ENCODE data around the gene NUF2. TPM values are rescaled to one million over a fixed set of nuclear protein-coding genes. Genes with fewer than 3 reads are reported as not detected.

NUF2 gene
- polyA plus RNA-seq, 2 of the 4 experiments (the other 2 are of a cell fraction): 28.5 to 38.5 TPM

GRCh38 chr1:163347106-163347505 lies 25.4 kb downstream of the NUF2 start:
- H3K4me2 ChIP-seq: no peak overlapping the region
- ATAC-seq (no peak), FAIRE-seq (no peak), DNase-seq (ENCODE audit: low read depth in 1 of 2, low spot score in 1 of 2) (no peak)
- H3K9me3 ChIP-seq: no peaks in the 10 kb centered on the region
- H3K4me1 ChIP-seq: no peaks in the 10 kb centered on the region
- CTCF ChIA-PET: no interaction called here
- POLR2A ChIA-PET: no interaction called here
- H3K27ac ChIP-seq: no peak overlapping the region
- H3K4me3 ChIP-seq: no peak overlapping the region
- WGBS (ENCODE audit: missing lambda C conversion rate): 94% methylated on average over 2 of the region's 2 CpGs
- no peak for TF ChIP-seq KDM1A (IDR thresholded peaks at IDR 0.05; ENCODE audit: low read depth)
- no peak for TF ChIP-seq PHF8 (IDR thresholded peaks at IDR 0.05; ENCODE audit: borderline replicate concordance, low read depth)
- TF ChIP-seq TFCP2L1 (CRISPR knock-in tag; IDR thresholded peaks at IDR 0.05): no peak
- no peak for TF ChIP-seq ZC3H11A (IDR thresholded peaks at IDR 0.05)
- no peak for TF ChIP-seq EP300 (IDR thresholded peaks at IDR 0.05)
- no peak for TF ChIP-seq JUNB (IDR thresholded peaks at IDR 0.05)
- no peak for TF ChIP-seq ZFP36 (IDR thresholded peaks at IDR 0.05; ENCODE audit: borderline replicate concordance, partially characterized antibody)
- TF ChIP-seq POLR2AphosphoS2 (conservative IDR thresholded peaks at IDR 0.05; ENCODE audit: low read length): no peak
- TF ChIP-seq RNF2 (IDR thresholded peaks at IDR 0.05; ENCODE audit: borderline replicate concordance, low read depth): no peak
- TF ChIP-seq REST (IDR thresholded peaks at IDR 0.05): no peak
- TF ChIP-seq MAX (IDR thresholded peaks at IDR 0.05): no peak
- TF ChIP-seq CHD4 (IDR thresholded peaks at IDR 0.05; ENCODE audit: borderline replicate concordance): no peak
- TF ChIP-seq CBX2 (IDR thresholded peaks at IDR 0.05; ENCODE audit: borderline replicate concordance, low read depth): no peak
- TF ChIP-seq HES2 (IDR thresholded peaks at IDR 0.05): no peak
- no peak for TF ChIP-seq MYC (IDR thresholded peaks at IDR 0.05; ENCODE audit: borderline replicate concordance, low read length)
- TF ChIP-seq FOSL2 (IDR thresholded peaks at IDR 0.05): no peak
- TF ChIP-seq FOSL2 (CRISPR knock-in tag; IDR thresholded peaks at IDR 0.05): no peak

GRCh38 chr1:163351912-163352311 lies 30.2 kb downstream of the NUF2 start:
- ChIA-PET CTCF (no interaction called here), POLR2A (no interaction called here)
- no peak overlapping the region for H3K4me2 ChIP-seq
- TF ChIP-seq RARB (CRISPR knock-in tag; IDR thresholded peaks at IDR 0.05) (no peak), HEYL (CRISPR knock-in tag; IDR thresholded peaks at IDR 0.05) (no peak), EHMT2 (IDR thresholded peaks at IDR 0.05; ENCODE audit: low read depth) (no peak), KDM1A (IDR thresholded peaks at IDR 0.05; ENCODE audit: low read depth) (no peak), MAX (IDR thresholded peaks at IDR 0.05) (no peak), MAFK (IDR thresholded peaks at IDR 0.05; ENCODE audit: partially characterized antibody) (no peak), HES2 (IDR thresholded peaks at IDR 0.05) (no peak), HDAC2 (IDR thresholded peaks at IDR 0.05) (no peak), ZNF302 (CRISPR knock-in tag; IDR thresholded peaks at IDR 0.05) (no peak), NPAS2 (CRISPR knock-in tag; IDR thresholded peaks at IDR 0.05; ENCODE audit: borderline replicate concordance) (no peak), FOXS1 (CRISPR knock-in tag; IDR thresholded peaks at IDR 0.05) (no peak), EHF (CRISPR knock-in tag; IDR thresholded peaks at IDR 0.05) (no peak), CHD2 (IDR thresholded peaks at IDR 0.05; ENCODE audit: low read length, partially characterized antibody) (no peak), NR3C1 (IDR thresholded peaks at IDR 0.05) (no peak), HOXA7 (CRISPR knock-in tag; IDR thresholded peaks at IDR 0.05) (no peak), POLR2AphosphoS2 (conservative IDR thresholded peaks at IDR 0.05; ENCODE audit: low read length) (no peak), TFCP2L1 (CRISPR knock-in tag; IDR thresholded peaks at IDR 0.05) (no peak), JUNB (IDR thresholded peaks at IDR 0.05) (no peak), PHF8 (IDR thresholded peaks at IDR 0.05; ENCODE audit: borderline replicate concordance, low read depth) (no peak), SREBF2 (IDR thresholded peaks at IDR 0.05) (no peak)
- no peaks in the 10 kb centered on the region for H3K9me3 ChIP-seq
- no peak for FAIRE-seq
- no peak overlapping the region for H3K4me3 ChIP-seq
- DNase-seq (ENCODE audit: low read depth in 1 of 2, low spot score in 1 of 2): no peak
- H3K27ac ChIP-seq: no peak overlapping the region
- no peaks in the 10 kb centered on the region for H3K4me1 ChIP-seq
- no peak for ATAC-seq
- 96% methylated on average over 2 of the region's 2 CpGs for WGBS (ENCODE audit: missing lambda C conversion rate)
